GM10248 (cell line): ENCODE measurements around the gene ITPR1.

Experiments used
- CTCF ChIA-PET: fragments of 300-600 bp; sonication (Branson Sonifier 250); formaldehyde crosslinking; extraction: SDS; loops from one replicate; lab custom pipeline; 2021; ENCODE audit warnings: antibody characterized with exemption; lab: Yijun Ruan, JAX
- POLR2A ChIA-PET: fragments of 350-650 bp; sonication (Branson Sonifier 250); formaldehyde crosslinking; extraction: SDS; loops from one replicate; lab custom pipeline; 2020; ENCODE audit warnings: antibody characterized with exemption; lab: Yijun Ruan, JAX
- DNase-seq: peaks from one replicate; pipeline ENCODE4 v3.0.0; 2012; ENCODE audit errors: extremely low spot score
- TF ChIP-seq, protein P1 (sequence below): IDR thresholded peaks from 2 replicates; pipeline ENCODE4 v1.5.1; 2012; ENCODE audit warnings: mild to moderate bottlenecking, low read depth; ENCODE audit errors: extremely low read depth, missing control alignments, control extremely low read depth

ITPR1 gene

DNA sequence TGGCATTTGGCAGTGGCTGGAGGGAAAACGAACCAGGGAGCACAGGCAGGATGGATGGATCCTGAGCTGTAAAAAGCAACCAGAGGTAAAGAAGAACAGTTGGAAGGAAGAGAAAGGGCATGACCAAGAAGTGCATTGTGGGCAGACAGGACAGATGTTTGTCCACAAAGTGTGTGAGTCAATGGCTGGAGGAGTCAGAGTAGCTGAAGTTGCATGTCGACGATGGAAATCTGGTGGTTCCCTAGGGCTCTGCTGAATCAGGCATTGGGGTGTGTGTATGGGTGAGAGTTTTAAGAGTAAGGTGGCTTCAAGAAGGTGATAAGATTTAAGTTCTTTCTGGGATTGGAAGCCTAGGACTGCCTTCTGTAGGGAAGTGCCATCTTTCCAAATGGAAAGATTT, 272.1 kb downstream of the ITPR1 start:
- POLR2A ChIA-PET: no interaction called here

DNA sequence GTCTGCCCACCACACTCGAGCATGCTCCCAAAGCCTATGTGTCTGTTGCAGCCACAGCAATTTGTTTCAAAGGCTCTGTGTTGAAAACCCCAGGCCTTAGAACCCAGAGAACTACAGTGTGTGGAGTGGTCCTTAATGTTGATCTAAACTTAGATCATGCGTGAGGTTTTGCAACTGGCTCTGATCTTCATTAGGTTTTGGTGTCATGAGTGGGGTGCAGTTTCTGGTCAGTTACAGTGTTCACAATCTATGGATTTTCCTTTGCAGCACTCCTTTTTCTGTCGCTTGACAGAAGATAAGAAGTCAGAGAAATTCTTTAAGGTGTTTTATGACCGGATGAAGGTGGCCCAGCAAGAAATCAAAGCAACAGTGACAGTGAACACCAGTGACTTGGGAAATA, 273.1 kb downstream of the ITPR1 start:
- ChIA-PET POLR2A (no interaction called here), CTCF (interaction anchor here (1.0 to 4.9 kb wide), 4 partner anchors 11 to 246 kb away, joined by 3 to 16 read pairs (median 4); no protein-coding TSS in a partner anchor)
- TF ChIP-seq, protein P1, sequence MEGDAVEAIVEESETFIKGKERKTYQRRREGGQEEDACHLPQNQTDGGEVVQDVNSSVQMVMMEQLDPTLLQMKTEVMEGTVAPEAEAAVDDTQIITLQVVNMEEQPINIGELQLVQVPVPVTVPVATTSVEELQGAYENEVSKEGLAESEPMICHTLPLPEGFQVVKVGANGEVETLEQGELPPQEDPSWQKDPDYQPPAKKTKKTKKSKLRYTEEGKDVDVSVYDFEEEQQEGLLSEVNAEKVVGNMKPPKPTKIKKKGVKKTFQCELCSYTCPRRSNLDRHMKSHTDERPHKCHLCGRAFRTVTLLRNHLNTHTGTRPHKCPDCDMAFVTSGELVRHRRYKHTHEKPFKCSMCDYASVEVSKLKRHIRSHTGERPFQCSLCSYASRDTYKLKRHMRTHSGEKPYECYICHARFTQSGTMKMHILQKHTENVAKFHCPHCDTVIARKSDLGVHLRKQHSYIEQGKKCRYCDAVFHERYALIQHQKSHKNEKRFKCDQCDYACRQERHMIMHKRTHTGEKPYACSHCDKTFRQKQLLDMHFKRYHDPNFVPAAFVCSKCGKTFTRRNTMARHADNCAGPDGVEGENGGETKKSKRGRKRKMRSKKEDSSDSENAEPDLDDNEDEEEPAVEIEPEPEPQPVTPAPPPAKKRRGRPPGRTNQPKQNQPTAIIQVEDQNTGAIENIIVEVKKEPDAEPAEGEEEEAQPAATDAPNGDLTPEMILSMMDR: no peak
- no peak for DNase-seq

More for the DNA sequence above, 272.1 kb downstream of the ITPR1 start:
- CTCF ChIA-PET: interaction anchor here (0.8 to 4.9 kb wide), 6 partner anchors 10 to 215 kb away, joined by 3 to 16 read pairs (median 3); no protein-coding TSS in a partner anchor
- TF ChIP-seq, protein P1: no peak
- no peak for DNase-seq

DNA sequence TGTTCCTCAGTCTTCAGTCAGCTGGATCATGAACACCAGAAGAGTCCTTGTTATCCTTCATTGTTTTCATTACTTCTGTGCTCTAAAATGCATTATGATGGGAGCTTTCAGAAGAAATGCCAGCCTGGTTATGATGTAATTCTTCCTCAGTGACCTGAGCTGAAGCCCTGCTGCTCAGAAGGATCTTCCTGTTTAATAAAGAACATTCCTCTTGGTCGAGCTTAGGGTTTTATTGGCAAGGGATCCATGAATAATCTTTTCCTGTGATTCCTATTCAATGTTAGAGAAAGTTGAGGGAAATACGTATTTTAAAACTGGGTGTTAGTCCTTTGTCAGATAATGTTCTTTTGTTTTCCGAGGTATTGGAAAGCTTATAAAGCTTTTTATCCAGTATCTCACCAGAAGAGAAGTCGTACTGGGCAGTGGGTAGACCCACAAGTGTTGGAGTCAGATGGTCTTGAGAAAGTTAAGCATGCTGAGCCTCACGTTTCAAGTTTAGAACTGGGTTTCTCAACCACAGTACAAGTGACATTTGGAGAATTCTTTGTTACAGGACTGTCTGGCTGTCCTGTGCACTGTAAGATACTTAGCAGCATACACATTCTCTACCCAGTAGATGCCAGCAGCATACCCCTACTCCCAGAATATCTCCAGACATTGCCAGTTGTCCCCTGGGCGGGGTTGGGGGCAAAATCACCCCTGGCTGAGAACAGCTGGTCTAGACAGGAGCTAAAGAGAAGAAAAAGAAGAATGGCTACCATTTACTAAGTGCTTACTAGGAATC, 273.8 kb downstream of the ITPR1 start:
- TF ChIP-seq, protein P1: no peak
- ChIA-PET CTCF (interaction anchor here (1.2 to 4.9 kb wide), 4 partner anchors 12 to 245 kb away, joined by 3 to 16 read pairs (median 6); no protein-coding TSS in a partner anchor), POLR2A (no interaction called here)
- DNase-seq: no peak

DNA sequence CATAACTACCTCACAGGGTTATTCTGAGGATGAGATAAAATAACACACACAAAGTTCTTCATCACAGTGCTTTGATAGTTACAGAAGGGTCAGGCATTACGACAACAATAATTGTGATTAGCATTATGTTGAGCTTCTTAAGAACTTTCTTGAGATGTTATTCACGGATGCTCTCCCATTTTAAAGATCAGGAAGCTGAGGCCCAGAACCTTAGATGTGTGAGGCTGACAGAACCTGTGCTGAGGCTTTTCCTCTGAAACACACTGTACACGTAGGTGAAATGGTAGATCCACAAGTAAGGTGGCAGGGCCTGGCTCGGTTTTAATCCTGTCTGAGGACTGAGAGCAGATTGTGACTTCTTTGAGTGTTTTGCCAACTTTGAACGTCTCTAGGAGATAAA, 274.9 kb downstream of the ITPR1 start:
- TF ChIP-seq, protein P1: no peak
- DNase-seq: no peak
- POLR2A ChIA-PET: no interaction called here
- CTCF ChIA-PET: interaction anchor here (1.1 to 4.9 kb wide), 7 partner anchors 8 to 212 kb away, joined by 3 to 16 read pairs (median 4); no protein-coding TSS in a partner anchor

DNA sequence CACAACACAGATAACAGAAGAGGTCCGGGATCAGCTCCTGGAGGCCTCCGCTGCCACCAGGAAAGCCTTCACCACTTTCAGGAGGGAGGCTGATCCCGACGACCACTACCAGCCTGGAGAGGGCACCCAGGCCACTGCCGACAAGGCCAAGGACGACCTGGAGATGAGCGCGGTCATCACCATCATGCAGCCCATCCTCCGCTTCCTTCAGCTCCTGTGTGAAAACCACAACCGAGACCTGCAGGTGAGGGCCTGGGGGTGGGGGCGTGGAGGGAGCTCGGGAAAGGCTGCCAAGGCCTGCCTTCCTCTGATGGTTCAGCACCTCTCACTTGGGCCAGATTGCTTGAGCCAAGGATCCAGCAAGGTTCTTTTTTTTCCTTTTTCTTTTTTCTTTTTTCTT, 275.4 kb downstream of the ITPR1 start:
- TF ChIP-seq, protein P1: no peak
- ChIA-PET POLR2A (no interaction called here), CTCF (interaction anchor here (1.1 to 4.9 kb wide), 7 partner anchors 8 to 212 kb away, joined by 3 to 16 read pairs (median 4); no protein-coding TSS in a partner anchor)
- no peak for DNase-seq

DNA sequence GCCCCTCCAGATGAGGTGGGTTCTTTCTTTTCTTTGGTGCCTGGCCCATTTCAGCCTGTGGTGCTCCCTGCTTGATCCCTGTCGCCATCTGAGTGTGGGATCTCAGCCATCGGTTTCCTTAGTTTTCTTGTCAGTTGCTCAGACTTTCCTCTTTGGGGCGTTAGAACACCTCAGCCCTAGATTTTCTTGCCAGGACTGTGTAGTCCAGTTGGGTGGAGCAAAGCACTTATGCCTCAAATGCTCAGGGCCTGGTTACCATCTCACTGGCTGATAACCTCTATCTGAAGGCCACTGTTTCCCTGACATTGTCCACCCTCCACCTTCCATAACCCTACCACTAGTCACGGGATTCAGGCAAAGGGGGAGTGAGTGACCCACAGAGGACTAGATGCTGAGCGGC, 277.4 kb downstream of the ITPR1 start:
- TF ChIP-seq, protein P1: no peak
- CTCF ChIA-PET: interaction anchor here (2.1 to 2.5 kb wide), 2 partner anchors 15 to 18 kb away, joined by 6 to 8 read pairs; no protein-coding TSS in a partner anchor
- no peak for DNase-seq
- POLR2A ChIA-PET: no interaction called here
